ENCODE data around the gene CD3E. TPM values are rescaled to one million over a fixed set of nuclear protein-coding genes. Genes with fewer than 3 reads are reported as not detected.

CD3E gene
- total RNA-seq, 1 experiment from 2014 or later: not detected

- BruUV-seq (replicated peaks): no TSS peak
- CTCF ChIA-PET: interaction anchor here (0.6 to 1.0 kb wide), 3 partner anchors 12 to 140 kb away, joined by 3 to 8 read pairs (median 7); no protein-coding TSS in a partner anchor
- TF ChIP-seq, protein P1, sequence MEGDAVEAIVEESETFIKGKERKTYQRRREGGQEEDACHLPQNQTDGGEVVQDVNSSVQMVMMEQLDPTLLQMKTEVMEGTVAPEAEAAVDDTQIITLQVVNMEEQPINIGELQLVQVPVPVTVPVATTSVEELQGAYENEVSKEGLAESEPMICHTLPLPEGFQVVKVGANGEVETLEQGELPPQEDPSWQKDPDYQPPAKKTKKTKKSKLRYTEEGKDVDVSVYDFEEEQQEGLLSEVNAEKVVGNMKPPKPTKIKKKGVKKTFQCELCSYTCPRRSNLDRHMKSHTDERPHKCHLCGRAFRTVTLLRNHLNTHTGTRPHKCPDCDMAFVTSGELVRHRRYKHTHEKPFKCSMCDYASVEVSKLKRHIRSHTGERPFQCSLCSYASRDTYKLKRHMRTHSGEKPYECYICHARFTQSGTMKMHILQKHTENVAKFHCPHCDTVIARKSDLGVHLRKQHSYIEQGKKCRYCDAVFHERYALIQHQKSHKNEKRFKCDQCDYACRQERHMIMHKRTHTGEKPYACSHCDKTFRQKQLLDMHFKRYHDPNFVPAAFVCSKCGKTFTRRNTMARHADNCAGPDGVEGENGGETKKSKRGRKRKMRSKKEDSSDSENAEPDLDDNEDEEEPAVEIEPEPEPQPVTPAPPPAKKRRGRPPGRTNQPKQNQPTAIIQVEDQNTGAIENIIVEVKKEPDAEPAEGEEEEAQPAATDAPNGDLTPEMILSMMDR (conservative IDR thresholded peaks at IDR 0.05): no peak
- TF ChIP-seq EZH2 (IDR thresholded peaks at IDR 0.05; ENCODE audit: low read depth): no peak
- Histone ChIP-seq H3K4me2 (peak overlapping the region; percentile 61), H3F3A (ENCODE audit: insufficient read depth, low read depth) (peaks cover 27% of the 10 kb centered on the region), H4K20me1 (ENCODE audit: insufficient read depth) (no peaks in the 10 kb centered on the region), H3K27me3 (ENCODE audit: insufficient read depth, low read depth) (no peaks in the 10 kb centered on the region), H3K27ac (peak overlapping the region; percentile 80), H3K9me3 (ENCODE audit: insufficient read depth, low read depth) (no peaks in the 10 kb centered on the region), H3K4me3 (no peak overlapping the region; the same call in 1 of the 2 replicates), H3K9me2 (ENCODE audit: insufficient read depth) (no peaks in the 10 kb centered on the region; the same call in none of the 2 replicates), H3K4me1 (replicated peaks; ENCODE audit: insufficient read depth) (peaks cover 47% of the 10 kb centered on the region), H3K36me3 (ENCODE audit: low read depth) (no peaks in the 10 kb centered on the region), H2AFZ (no peak overlapping the region), H3K79me2 (ENCODE audit: low read depth) (no peaks in the 10 kb centered on the region)
- peak; percentile 65 to 99 for DNase-seq
- POLR2A ChIA-PET (ENCODE audit: unreplicated experiment): interaction anchor here (0.5 to 1.2 kb wide), 5 partner anchors 11 to 344 kb away, joined by 3 to 5 read pairs (median 3); partner anchors contain the start of gene MPZL3
- intact Hi-C loops (cut with micrococcal nuclease; ENCODE audit: unreplicated experiment): loop anchor here (1.0 kb wide), 2 partner anchors 13 to 25 kb away; partner anchors contain the start of genes MPZL2 and MPZL3
Observed at GRCh38 chr11:118277312-118277711, 27.2 kb upstream of the CD3E start.

- H4K20me1 ChIP-seq (ENCODE audit: insufficient read depth): no peaks in the 10 kb centered on the region
- H3K9me2 ChIP-seq (ENCODE audit: insufficient read depth): no peaks in the 10 kb centered on the region; the same call in 1 of the 2 replicates
- no peak overlapping the region for H3K4me3 ChIP-seq
- no peaks in the 10 kb centered on the region for H3K9me3 ChIP-seq (ENCODE audit: insufficient read depth, low read depth)
- BruUV-seq (replicated peaks): no TSS peak
- no peaks in the 10 kb centered on the region for H3K36me3 ChIP-seq (ENCODE audit: low read depth)
- H3K4me2 ChIP-seq: no peak overlapping the region
- no peaks in the 10 kb centered on the region for H3K27me3 ChIP-seq (ENCODE audit: insufficient read depth, low read depth)
- intact Hi-C loops (cut with micrococcal nuclease; ENCODE audit: unreplicated experiment): no loop called here
- no peak for DNase-seq
- no peaks in the 10 kb centered on the region for H3K79me2 ChIP-seq (ENCODE audit: low read depth)
- no peak overlapping the region for H3K27ac ChIP-seq
- H3F3A ChIP-seq (ENCODE audit: insufficient read depth, low read depth): peaks cover 17% of the 10 kb centered on the region
- CTCF ChIA-PET: no interaction called here
- POLR2A ChIA-PET (ENCODE audit: unreplicated experiment): interaction anchor here (0.6 kb wide), 1 partner anchor 16 kb away, joined by 3 read pairs; no protein-coding TSS in a partner anchor
- H3K4me1 ChIP-seq (replicated peaks; ENCODE audit: insufficient read depth): peaks cover 24% of the 10 kb centered on the region
- TF ChIP-seq, protein P1 (conservative IDR thresholded peaks at IDR 0.05): no peak
- no peak overlapping the region for H2AFZ ChIP-seq
Observed at GRCh38 chr11:118281284-118281683, 23.2 kb upstream of the CD3E start.

GRCh38 chr11:118282606-118283005, 21.9 kb upstream of the CD3E start:
- no peak overlapping the region for H3K27ac ChIP-seq
- H3K36me3 ChIP-seq (ENCODE audit: low read depth): no peaks in the 10 kb centered on the region
- no peak overlapping the region for H3K4me3 ChIP-seq
- ChIA-PET CTCF (no interaction called here), POLR2A (ENCODE audit: unreplicated experiment) (no interaction called here)
- H3K79me2 ChIP-seq (ENCODE audit: low read depth): no peaks in the 10 kb centered on the region
- BruUV-seq (replicated peaks): no TSS peak
- TF ChIP-seq EZH2 (IDR thresholded peaks at IDR 0.05; ENCODE audit: low read depth): no peak
- TF ChIP-seq, protein P1 (conservative IDR thresholded peaks at IDR 0.05): no peak
- H2AFZ ChIP-seq: no peak overlapping the region
- H3K4me1 ChIP-seq (replicated peaks; ENCODE audit: insufficient read depth): peaks cover 24% of the 10 kb centered on the region
- DNase-seq: no peak
- H3K9me3 ChIP-seq (ENCODE audit: insufficient read depth, low read depth): no peaks in the 10 kb centered on the region
- peaks cover 16% of the 10 kb centered on the region for H3F3A ChIP-seq (ENCODE audit: insufficient read depth, low read depth)
- intact Hi-C loops (cut with micrococcal nuclease; ENCODE audit: unreplicated experiment): no loop called here
- no peak overlapping the region for H3K4me2 ChIP-seq
- H4K20me1 ChIP-seq (ENCODE audit: insufficient read depth): no peaks in the 10 kb centered on the region
- no peaks in the 10 kb centered on the region; the same call in 1 of the 2 replicates for H3K9me2 ChIP-seq (ENCODE audit: insufficient read depth)
- no peaks in the 10 kb centered on the region for H3K27me3 ChIP-seq (ENCODE audit: insufficient read depth, low read depth)

Data from PC-9 (cell line).